ENCODE results near the gene STK32B.
A peak's percentile ranks its signal among the peaks of the same experiment; 100 is the strongest.

The STK32B gene

GRCh38 chr4:5112333-5113095, 61.2 kb downstream of the STK32B start:
- no peak for DNase-seq
- TF ChIP-seq POLR2A (IDR thresholded peaks at IDR 0.05; ENCODE audit: low read length) (no peak), GATA1 (IDR thresholded peaks at IDR 0.05; ENCODE audit: low read depth, low read length) (no peak)

- TF ChIP-seq GATA1 (IDR thresholded peaks at IDR 0.05; ENCODE audit: low read depth, low read length) (no peak), POLR2A (IDR thresholded peaks at IDR 0.05; ENCODE audit: low read length) (no peak)
- DNase-seq, result no peak
Measured at GRCh38 chr4:5114950-5115349, 63.7 kb downstream of the STK32B start.

GRCh38 chr4:5118091-5118786, 67.0 kb downstream of the STK32B start:
- TF ChIP-seq GATA1 (IDR thresholded peaks at IDR 0.05; ENCODE audit: low read depth, low read length) (no peak), POLR2A (IDR thresholded peaks at IDR 0.05; ENCODE audit: low read length) (no peak)
- DNase-seq, result no peak

- no peak for DNase-seq
- TF ChIP-seq POLR2A (IDR thresholded peaks at IDR 0.05; ENCODE audit: low read length) (no peak), GATA1 (IDR thresholded peaks at IDR 0.05; ENCODE audit: low read depth, low read length) (no peak)
Measured at GRCh38 chr4:5118994-5119835, 67.9 kb downstream of the STK32B start.

- no peak for DNase-seq
Measured at GRCh38 chr4:5120067-5120466, 68.8 kb downstream of the STK32B start.

GRCh38 chr4:5120468-5120867, 69.2 kb downstream of the STK32B start:
- no peak for DNase-seq
- TF ChIP-seq POLR2A (IDR thresholded peaks at IDR 0.05; ENCODE audit: low read length), result no peak
- TF ChIP-seq GATA1 (IDR thresholded peaks at IDR 0.05; ENCODE audit: low read depth, low read length), result no peak

More at GRCh38 chr4:5120067-5120466, 68.8 kb downstream of the STK32B start:
- TF ChIP-seq POLR2A (IDR thresholded peaks at IDR 0.05; ENCODE audit: low read length), result no peak

GRCh38 chr4:5122114-5122513, 70.8 kb downstream of the STK32B start:
- TF ChIP-seq POLR2A (IDR thresholded peaks at IDR 0.05; ENCODE audit: low read length), result no peak
- TF ChIP-seq GATA1 (IDR thresholded peaks at IDR 0.05; ENCODE audit: low read depth, low read length), result no peak
- no peak for DNase-seq

GRCh38 chr4:5124876-5125275, 73.6 kb downstream of the STK32B start:
- TF ChIP-seq POLR2A (IDR thresholded peaks at IDR 0.05; ENCODE audit: low read length) (no peak), GATA1 (IDR thresholded peaks at IDR 0.05; ENCODE audit: low read depth, low read length) (no peak)
- no peak for DNase-seq

GRCh38 chr4:5125321-5125720, 74.0 kb downstream of the STK32B start:
- TF ChIP-seq GATA1 (IDR thresholded peaks at IDR 0.05; ENCODE audit: low read depth, low read length) (no peak), POLR2A (IDR thresholded peaks at IDR 0.05; ENCODE audit: low read length) (no peak)
- DNase-seq, result peak in 1 of 2 experiments; percentile 3

GRCh38 chr4:5126231-5126630, 75.0 kb downstream of the STK32B start:
- DNase-seq, result no peak
- no peak for TF ChIP-seq GATA1 (IDR thresholded peaks at IDR 0.05; ENCODE audit: low read depth, low read length)
- TF ChIP-seq POLR2A (IDR thresholded peaks at IDR 0.05; ENCODE audit: low read length), result no peak

GRCh38 chr4:5126857-5127256, 75.6 kb downstream of the STK32B start:
- TF ChIP-seq POLR2A (IDR thresholded peaks at IDR 0.05; ENCODE audit: low read length) (no peak), GATA1 (IDR thresholded peaks at IDR 0.05; ENCODE audit: low read depth, low read length) (no peak)
- DNase-seq, result no peak

- no peak for DNase-seq
- TF ChIP-seq POLR2A (IDR thresholded peaks at IDR 0.05; ENCODE audit: low read length), result no peak
- no peak for TF ChIP-seq GATA1 (IDR thresholded peaks at IDR 0.05; ENCODE audit: low read depth, low read length)
Measured at GRCh38 chr4:5127556-5127955, 76.3 kb downstream of the STK32B start.

GRCh38 chr4:5128569-5128968, 77.3 kb downstream of the STK32B start:
- no peak for DNase-seq
- TF ChIP-seq POLR2A (IDR thresholded peaks at IDR 0.05; ENCODE audit: low read length), result no peak
- TF ChIP-seq GATA1 (IDR thresholded peaks at IDR 0.05; ENCODE audit: low read depth, low read length), result no peak

- DNase-seq, result no peak
- TF ChIP-seq GATA1 (IDR thresholded peaks at IDR 0.05; ENCODE audit: low read depth, low read length) (no peak), POLR2A (IDR thresholded peaks at IDR 0.05; ENCODE audit: low read length) (no peak)
Measured at GRCh38 chr4:5133201-5133600, 81.9 kb downstream of the STK32B start.
